Fibroblast of pulmonary artery (primary cell): ENCODE results near the gene KLK3.

Source experiments
- DNase-seq: peaks from one replicate; pipeline ENCODE4 v3.0.0-alpha.2; 2010; ENCODE audit warnings: low read depth
- H3K4me3 ChIP-seq: replicated peaks from 2 replicates; pipeline ENCODE4 v1.5.1; 2011; ENCODE audit warnings: low read depth, mild to moderate bottlenecking, control low read depth, low read length, moderate library complexity
- TF ChIP-seq, protein P1 (sequence below): IDR thresholded peaks from 2 replicates; pipeline ENCODE4 v1.5.1; 2011; ENCODE audit warnings: mild to moderate bottlenecking, control low read depth, low read length, inconsistent platforms; ENCODE audit errors: missing control alignments

Gene KLK3

DNA sequence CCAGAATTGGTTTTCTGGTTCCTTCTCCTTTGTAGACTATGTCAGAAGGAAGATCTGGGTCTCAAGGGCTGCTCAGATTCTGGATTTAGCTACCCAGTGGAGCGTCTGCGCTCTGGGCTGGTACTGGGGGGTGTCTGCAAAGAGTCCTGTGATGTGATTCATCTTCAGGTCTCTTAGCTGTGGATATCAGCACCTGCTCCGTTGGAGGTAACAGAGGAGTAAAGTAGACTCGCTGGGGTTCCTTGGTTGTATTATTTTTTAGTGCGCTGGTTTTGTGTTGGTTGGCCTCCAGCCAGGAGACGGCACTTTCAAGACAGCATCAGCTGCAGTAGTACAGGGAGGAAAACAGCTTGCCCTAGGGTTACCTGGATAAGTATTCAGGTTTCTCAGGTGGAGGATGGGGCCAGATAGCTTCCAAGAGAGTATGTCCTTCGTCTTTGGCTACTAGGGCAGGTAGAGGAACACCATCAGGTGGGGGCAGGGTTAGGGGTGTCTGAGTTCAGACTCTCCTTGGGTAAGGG lies 11.0 kb upstream of the KLK3 start:
- no peak for DNase-seq
- TF ChIP-seq, protein P1, sequence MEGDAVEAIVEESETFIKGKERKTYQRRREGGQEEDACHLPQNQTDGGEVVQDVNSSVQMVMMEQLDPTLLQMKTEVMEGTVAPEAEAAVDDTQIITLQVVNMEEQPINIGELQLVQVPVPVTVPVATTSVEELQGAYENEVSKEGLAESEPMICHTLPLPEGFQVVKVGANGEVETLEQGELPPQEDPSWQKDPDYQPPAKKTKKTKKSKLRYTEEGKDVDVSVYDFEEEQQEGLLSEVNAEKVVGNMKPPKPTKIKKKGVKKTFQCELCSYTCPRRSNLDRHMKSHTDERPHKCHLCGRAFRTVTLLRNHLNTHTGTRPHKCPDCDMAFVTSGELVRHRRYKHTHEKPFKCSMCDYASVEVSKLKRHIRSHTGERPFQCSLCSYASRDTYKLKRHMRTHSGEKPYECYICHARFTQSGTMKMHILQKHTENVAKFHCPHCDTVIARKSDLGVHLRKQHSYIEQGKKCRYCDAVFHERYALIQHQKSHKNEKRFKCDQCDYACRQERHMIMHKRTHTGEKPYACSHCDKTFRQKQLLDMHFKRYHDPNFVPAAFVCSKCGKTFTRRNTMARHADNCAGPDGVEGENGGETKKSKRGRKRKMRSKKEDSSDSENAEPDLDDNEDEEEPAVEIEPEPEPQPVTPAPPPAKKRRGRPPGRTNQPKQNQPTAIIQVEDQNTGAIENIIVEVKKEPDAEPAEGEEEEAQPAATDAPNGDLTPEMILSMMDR: no peak
- no peak overlapping the region for H3K4me3 ChIP-seq

DNA sequence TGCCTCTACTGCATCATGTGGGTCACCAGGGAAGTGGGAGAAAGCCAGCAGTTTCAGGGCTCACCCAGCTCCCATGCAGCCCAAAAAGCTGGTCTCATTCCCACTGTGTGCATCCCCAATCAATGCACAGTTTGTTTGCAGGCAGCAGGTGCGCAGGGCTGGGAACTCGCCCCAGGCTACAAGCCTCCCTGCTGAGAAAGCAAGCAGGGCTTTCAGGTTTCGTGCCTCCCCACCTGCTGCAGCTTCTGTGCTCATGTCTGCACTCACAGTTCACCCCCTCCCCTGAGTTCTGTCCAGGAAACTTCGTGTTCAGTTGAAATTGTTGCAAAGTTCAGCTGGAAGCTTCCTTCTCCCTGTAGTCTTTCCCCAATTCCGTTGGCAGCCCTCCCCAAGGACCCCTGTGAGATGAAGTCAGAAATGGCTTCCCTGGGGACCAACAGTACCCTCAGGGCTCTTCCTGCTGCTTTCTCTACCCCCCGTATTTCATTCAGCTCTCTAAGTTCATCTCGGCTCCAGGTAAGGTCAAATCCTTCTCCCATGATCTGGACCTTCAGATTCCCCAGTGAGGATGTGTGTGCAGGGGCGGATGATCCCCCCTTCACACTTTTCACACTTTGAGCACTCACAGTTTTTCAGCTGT lies 10.3 kb upstream of the KLK3 start:
- no peak for DNase-seq
- TF ChIP-seq, protein P1: no peak
- H3K4me3 ChIP-seq: no peak overlapping the region

DNA sequence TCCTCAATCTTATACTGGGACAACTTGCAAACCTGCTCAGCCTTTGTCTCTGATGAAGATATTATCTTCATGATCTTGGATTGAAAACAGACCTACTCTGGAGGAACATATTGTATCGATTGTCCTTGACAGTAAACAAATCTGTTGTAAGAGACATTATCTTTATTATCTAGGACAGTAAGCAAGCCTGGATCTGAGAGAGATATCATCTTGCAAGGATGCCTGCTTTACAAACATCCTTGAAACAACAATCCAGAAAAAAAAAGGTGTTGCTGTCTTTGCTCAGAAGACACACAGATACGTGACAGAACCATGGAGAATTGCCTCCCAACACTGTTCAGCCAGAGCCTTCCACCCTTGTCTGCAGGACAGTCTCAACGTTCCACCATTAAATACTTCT lies 4.0 kb upstream of the KLK3 start:
- no peak for DNase-seq
- no peak overlapping the region for H3K4me3 ChIP-seq
- TF ChIP-seq, protein P1: no peak

DNA sequence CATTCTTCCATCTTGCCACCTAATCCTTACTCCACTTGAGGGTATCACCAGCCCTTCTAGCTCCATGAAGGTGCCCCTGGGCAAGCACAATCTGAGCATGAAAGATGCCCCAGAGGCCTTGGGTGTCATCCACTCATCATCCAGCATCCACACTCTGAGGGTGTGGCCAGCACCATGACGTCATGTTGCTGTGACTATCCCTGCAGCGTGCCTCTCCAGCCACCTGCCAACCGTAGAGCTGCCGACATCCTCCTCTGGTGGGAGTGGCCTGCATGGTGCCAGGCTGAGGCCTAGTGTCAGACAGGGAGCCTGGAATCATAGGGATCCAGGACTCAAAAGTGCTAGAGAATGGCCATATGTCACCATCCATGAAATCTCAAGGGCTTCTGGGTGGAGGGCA lies 3.1 kb upstream of the KLK3 start:
- no peak overlapping the region for H3K4me3 ChIP-seq
- no peak for DNase-seq
- TF ChIP-seq, protein P1: no peak

DNA sequence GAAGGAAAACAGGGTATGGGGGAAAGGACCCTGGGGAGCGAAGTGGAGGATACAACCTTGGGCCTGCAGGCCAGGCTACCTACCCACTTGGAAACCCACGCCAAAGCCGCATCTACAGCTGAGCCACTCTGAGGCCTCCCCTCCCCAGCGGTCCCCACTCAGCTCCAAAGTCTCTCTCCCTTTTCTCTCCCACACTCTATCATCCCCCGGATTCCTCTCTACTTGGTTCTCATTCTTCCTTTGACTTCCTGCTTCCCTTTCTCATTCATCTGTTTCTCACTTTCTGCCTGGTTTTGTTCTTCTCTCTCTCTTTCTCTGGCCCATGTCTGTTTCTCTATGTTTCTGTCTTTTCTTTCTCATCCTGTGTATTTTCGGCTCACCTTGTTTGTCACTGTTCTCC lies 2.7 kb downstream of the KLK3 start:
- no peak for DNase-seq
- TF ChIP-seq, protein P1: no peak
- no peak overlapping the region for H3K4me3 ChIP-seq

DNA sequence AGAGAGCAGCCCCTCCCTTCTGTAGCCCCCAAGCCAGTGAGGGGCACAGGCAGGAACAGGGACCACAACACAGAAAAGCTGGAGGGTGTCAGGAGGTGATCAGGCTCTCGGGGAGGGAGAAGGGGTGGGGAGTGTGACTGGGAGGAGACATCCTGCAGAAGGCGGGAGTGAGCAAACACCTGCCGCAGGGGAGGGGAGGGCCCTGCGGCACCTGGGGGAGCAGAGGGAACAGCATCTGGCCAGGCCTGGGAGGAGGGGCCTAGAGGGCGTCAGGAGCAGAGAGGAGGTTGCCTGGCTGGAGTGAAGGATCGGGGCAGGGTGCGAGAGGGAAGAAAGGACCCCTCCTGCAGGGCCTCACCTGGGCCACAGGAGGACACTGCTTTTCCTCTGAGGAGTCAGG lies 4.2 kb downstream of the KLK3 start:
- TF ChIP-seq, protein P1: no peak
- H3K4me3 ChIP-seq: no peak overlapping the region
- no peak for DNase-seq

DNA sequence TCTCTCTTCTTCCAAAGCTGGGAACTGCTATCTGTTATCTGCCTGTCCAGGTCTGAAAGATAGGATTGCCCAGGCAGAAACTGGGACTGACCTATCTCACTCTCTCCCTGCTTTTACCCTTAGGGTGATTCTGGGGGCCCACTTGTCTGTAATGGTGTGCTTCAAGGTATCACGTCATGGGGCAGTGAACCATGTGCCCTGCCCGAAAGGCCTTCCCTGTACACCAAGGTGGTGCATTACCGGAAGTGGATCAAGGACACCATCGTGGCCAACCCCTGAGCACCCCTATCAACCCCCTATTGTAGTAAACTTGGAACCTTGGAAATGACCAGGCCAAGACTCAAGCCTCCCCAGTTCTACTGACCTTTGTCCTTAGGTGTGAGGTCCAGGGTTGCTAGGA lies 5.1 kb downstream of the KLK3 start:
- H3K4me3 ChIP-seq: no peak overlapping the region
- TF ChIP-seq, protein P1: no peak
- DNase-seq: no peak
